HG03342 (cell line): ENCODE results near the gene AFDN.
"Not testable (repeated sequence)": the region's sequence is repeated elsewhere in the genome, so short reads cannot be mapped to it uniquely, and the experiment has no call there.

ENCODE experiments used
- ATAC-seq: cut with Tn5 transposase; IDR thresholded peaks from one replicate; pipeline ENCODE4 v1.9.1; 2021; ENCODE audit warnings: mild to moderate bottlenecking, moderate library complexity; ENCODE audit not compliant: unreplicated experiment

Gene AFDN

GRCh38 chr6:167949121-167949684 lies 122.5 kb downstream of the AFDN start:
- no peak for ATAC-seq

- ATAC-seq: no peak
These were observed 125.2 kb downstream of the AFDN start for GRCh38 chr6:167951781-167952511.

DNA sequence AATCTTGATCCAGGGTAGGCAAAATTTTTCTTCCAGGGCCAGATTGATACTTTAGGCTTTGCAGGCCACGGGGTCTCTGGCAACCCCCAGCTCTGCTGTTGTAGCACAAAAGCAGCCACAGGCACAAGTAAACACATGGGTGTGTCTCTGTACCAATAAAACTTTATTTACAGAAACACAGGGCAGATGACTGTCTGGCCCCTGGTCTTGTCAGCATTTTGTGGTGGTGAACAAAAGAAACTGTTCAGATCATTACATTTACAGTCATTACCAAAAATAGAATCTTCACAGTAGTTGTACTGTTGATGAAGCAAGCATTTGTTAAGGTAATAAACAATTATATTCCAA lies 125.8 kb downstream of the AFDN start:
- no peak for ATAC-seq

DNA sequence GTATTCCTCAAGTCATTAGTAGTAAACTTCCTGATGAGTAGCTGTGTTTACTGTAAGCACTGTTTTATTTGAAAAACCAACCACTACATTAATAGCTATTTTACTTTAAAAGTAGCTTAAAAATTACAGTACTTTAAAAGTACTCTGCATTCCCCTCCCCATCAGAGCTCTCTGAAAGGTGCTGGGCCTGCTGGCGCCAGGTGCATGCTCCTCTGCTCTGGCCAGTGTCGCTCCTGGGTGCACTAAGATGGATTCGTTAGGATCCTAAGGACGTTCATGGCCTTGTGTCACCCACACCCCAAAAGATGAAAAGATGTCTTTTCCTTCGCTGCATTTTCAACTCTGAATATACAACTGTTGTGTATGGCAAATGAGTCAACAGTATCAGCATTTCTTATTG lies 126.8 kb downstream of the AFDN start:
- ATAC-seq: no peak

- no peak for ATAC-seq
These were observed 127.4 kb downstream of the AFDN start for GRCh38 chr6:167954151-167954550.

DNA sequence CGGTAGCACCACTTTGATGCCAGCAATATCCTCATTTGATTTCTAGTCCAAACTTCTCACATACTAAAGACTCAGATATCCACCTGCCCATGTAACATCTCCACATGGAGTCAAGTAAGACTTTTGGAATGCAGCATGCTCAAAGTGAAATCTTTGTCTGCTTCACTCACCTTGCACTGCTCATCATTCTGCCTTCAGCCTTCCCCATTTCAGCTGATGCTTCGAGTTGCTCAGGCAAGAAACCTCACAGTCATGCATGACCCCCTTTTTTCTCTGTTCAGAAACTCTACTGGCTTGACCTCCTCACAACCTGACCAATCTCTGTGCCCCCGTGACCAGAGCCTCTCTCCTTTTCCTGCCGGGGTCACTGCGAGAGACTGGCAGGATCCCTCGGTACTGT lies 129.8 kb downstream of the AFDN start:
- no peak for ATAC-seq

DNA sequence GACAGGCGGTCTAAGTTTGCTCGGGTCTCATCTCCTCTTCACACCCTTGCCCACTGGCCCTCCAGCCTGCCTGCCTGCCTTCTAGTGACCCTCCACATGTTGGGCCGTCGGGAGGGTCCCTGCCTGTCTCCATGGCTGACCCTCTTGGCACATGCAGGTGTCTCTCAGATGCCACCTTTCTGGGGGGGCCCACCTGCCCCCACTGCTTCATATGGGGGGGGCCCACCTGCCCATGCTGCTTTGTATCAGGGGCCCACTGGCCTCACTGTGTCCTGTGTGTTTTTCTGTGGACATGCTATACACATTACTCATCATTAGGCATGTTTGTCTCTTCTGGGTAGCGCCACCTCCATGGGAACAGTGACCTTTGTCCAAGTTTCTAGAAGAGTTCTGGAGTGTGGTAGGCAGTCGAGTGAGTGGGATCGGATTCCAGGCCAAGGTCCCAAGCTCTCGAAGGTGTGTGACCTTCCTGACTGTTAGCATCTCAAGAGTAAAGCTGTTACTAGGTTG lies 130.3 kb downstream of the AFDN start:
- ATAC-seq: no peak

GRCh38 chr6:167957626-167958025 lies 130.9 kb downstream of the AFDN start:
- ATAC-seq: no peak

DNA sequence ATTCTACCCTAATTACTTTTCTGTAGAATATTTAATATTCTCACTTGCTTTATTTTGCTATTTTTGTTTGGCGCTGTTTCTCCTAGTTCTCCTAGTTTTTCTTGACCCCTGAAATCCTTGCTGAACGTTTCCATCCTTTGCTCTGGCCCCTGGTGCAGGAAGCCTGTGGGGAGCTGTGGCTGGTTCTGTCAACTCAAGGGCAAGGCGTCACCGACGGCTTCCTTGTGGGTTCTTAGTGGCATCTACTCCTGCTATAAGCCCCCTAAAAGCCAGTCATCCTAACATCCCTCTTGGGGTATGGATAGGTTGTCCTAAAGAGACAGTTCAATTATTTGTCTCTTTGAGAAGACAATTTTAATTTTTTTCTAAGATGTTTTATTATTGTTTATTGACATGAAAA lies 133.9 kb downstream of the AFDN start:
- no peak for ATAC-seq

DNA sequence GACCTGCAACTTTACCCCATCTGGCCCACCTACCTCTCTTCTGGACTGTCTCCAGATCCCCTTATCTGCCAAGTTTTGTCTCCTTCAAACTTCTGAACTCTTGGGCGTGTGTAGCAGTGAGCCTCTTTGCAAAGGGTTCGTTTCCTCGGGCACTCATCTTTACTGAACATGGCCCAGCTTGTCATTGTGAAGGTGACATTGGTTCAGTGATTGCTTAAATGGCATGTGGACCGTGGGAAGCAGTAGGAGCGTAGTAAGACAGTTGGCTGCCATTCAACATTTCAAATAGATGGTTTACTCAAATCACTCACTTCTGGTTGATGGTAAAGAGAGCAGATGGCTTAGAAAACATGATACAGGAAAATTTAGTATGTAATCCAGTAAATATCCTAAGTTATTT lies 136.0 kb downstream of the AFDN start:
- no peak for ATAC-seq

DNA sequence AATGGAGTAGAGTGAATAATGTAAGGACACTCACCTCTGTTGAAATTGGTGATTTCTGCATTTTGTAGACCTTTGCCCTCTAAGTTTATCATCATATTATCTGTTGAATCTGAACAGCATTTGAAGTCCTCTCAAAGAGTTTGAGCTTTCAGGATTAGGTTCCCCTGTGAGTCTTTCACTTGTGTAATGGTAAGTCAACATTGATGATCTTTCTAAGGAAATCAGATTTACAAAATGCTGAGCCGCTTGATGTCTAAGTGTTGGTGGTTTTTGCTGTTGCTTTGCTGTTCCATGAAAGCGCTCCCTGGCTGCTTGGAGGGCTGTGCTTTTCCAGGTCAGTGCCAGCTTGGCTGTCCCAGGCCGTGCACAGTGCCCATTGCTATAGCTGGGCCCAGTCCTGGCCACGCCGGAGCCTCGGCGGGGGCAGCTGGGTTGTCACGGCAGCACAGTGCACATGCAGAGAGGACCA lies 136.9 kb downstream of the AFDN start:
- ATAC-seq: no peak

DNA sequence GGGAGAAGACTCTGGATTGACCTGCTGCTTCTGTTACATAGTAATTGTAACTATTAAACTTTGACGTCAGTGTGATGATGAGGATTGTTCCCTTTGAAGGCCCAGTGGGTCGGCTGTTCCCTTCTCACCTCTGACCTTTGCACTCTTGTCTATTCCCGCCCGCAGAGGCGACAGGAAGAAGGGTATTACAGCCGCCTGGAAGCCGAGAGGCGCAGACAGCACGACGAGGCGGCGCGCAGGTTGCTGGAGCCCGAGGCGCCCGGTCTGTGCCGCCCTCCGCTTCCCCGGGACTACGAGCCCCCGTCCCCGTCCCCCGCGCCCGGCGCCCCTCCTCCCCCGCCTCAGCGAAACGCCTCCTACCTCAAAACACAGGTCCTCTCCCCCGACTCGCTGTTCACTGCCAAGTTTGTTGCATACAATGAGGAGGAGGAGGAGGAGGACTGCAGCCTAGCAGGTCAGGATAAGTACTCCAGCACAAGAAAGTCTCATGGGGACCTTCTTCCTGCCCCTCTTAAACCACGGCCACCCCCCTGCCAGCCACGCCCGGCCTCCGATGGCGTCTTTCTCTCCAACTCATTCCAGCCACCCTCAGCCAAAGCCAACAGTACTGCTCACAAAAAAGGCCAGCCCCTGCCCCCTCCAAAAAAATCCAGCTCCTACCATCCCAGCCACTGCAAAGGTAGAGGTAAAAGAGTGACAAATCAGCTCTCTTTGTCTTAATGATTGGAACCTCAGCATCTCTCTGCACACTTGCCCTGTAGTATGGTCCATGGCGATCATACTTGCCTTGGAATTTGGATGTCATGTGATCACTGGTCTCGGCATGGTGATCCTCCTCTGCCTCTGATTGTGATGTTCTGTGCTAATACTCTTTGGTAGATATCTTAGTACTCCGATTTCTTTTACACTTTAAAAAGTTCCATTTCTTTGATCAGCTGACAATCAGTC lies 139.2 kb downstream of the AFDN start:
- no peak for ATAC-seq

GRCh38 chr6:167966540-167966905 lies 139.8 kb downstream of the AFDN start:
- no peak for ATAC-seq

DNA sequence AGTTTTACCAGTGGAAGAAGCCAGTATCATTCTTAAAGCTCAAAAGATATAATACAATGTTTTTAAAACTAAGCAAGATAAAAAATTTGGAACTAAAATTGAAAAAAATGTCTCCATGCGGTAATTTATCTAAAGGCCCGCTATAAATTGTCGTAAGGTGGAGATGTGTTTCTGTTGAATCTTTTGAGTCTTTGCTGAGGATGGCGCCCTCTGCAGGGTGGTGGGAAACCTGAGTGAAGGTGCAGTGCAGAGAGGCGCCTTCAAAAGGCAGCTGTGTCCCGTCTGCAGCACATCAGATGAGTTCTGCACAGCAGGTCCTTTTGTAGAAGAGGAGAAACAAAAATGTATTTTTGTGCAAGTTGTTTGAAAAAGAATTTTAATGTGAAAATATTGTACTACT lies 141.4 kb downstream of the AFDN start:
- no peak for ATAC-seq

GRCh38 chr6:167970230-167970629 lies 143.5 kb downstream of the AFDN start:
- no peak for ATAC-seq

- no peak for ATAC-seq
These were observed 145.5 kb downstream of the AFDN start for GRCh38 chr6:167972193-167972592.

DNA sequence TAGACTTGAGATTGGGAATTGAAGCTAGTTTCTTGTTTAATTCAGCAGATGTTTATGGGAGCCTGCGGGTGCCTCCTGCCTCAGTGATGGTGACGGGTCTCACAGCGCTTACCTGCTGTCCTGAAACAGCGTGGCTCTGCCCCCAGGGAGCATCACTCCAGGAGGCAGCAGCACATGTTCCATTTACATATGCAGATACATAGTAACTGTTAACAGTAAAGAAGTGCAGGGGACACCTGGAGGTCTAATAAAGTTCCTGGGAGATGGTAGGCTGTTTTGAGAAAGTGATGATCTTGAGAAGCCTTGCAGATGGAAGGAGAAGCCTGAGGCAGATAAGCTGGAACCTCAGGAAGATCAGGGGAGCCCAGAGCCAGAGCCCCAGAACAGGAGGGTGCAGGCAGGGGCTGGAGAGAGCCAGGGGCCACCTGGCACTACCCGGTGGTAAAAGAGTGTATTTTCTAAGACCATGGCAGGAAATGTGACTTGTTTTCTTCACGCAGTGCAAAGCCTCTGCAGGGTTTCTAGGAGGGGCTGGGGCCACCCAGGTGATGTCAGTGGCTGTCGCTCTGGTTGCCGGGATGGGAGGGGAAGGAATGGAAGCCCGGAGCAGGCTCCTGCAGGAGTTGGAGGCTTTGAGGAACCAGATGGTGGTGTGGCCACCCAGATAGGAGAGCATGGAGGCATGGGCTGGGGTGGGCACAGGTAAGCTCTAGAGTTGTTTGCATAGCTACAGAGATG lies 146.6 kb downstream of the AFDN start:
- ATAC-seq: no peak

- ATAC-seq: no peak
These were observed 148.1 kb downstream of the AFDN start for GRCh38 chr6:167974640-167975344.

- ATAC-seq: no peak
These were observed 148.7 kb downstream of the AFDN start for GRCh38 chr6:167975458-167975857.

DNA sequence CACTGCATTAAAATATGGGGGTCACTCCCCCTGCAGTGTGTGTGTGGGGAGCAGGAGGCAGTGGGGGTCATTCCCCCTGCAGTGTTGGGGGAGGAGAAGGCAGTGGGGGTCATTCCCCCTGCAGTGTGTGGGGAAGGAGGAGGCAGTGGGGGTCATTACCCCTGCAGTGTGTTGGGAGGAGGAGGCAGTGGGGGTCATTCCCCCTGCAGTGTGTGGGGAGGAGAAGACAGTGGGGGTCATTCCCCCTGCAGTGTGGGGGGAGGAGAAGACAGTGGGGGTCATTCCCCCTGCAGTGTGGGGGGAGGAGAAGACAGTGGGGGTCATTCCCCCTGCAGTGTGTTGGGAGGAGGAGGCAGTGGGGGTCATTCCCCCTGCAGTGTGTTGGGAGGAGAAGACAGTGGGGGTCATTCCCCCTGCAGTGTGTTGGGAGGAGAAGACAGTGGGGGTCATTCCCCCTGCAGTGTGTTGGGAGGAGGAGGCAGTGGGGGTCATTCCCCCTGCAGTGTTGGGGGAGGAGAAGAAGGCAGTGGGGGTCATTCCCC lies 149.5 kb downstream of the AFDN start:
- ATAC-seq: not testable (repeated sequence)
